GM12872 (cell line): ENCODE results near the gene TBKBP1.

ENCODE experiments used
- CTCF ChIP-seq: IDR thresholded peaks from 3 replicates; pipeline ENCODE4 v1.5.1; 2011; ENCODE audit warnings: low read depth, mild to moderate bottlenecking, low read length, moderate library complexity; ENCODE audit not compliant: insufficient read depth

TBKBP1 gene

GRCh38 chr17:47707884-47708283, 13.9 kb downstream of the TBKBP1 start:
- no peak for TF ChIP-seq CTCF

- TF ChIP-seq CTCF, result no peak
These were observed 14.4 kb downstream of the TBKBP1 start for GRCh38 chr17:47708312-47708863.

- no peak for TF ChIP-seq CTCF
These were observed 15.0 kb downstream of the TBKBP1 start for GRCh38 chr17:47708864-47709541.

- TF ChIP-seq CTCF, result no peak
These were observed 15.6 kb downstream of the TBKBP1 start for GRCh38 chr17:47709594-47709993.

- TF ChIP-seq CTCF, result no peak
These were observed 17.6 kb downstream of the TBKBP1 start for GRCh38 chr17:47711366-47712099.

GRCh38 chr17:47712330-47713023, 18.5 kb downstream of the TBKBP1 start:
- no peak for TF ChIP-seq CTCF
